ENCODE measurements around the gene PDZD8.
"Not testable (repeated sequence)": the region's sequence is repeated elsewhere in the genome, so short reads cannot be mapped to it uniquely, and the experiment has no call there.

PDZD8 gene

DNA sequence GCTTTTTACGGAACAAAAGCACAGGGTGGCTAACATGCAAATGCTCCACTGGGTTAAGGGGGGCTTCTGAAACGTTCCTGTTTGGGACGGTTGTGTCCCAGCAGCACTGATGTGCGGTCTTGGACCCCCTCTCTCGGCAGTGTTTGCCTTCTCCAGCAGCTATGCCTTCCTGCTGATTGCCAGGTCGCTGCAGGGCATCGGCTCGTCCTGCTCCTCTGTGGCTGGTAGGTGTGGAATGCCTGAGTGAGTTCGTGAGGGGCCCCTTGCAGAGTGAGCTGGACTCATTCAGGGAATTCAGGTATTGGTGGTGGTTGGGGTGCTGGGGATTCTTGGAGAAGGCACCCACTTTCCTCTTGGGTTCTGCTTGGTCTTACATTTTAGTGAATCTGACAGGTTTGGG is 121.3 kb downstream of the PDZD8 start:
- DNase-seq, result no peak

DNA sequence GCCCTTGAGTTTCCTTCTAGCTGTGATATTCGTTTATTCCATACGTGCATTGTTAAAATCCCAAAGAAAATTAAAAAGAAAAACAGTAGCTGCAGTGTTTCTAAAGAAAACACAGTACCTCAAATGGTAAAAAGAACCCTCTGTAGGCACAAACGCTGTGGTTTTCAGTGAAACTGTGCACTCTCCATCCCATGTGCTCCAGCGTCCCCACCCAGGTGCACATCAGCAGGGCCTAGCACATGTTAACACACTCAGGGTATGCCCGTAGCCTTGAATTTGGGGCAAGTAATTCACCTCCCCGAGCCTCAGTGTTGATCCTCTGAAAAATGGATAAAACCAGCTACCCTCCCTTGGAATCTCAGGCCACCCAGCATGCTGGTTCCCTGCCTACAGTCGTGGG is 124.8 kb downstream of the PDZD8 start:
- DNase-seq, result no peak

DNA sequence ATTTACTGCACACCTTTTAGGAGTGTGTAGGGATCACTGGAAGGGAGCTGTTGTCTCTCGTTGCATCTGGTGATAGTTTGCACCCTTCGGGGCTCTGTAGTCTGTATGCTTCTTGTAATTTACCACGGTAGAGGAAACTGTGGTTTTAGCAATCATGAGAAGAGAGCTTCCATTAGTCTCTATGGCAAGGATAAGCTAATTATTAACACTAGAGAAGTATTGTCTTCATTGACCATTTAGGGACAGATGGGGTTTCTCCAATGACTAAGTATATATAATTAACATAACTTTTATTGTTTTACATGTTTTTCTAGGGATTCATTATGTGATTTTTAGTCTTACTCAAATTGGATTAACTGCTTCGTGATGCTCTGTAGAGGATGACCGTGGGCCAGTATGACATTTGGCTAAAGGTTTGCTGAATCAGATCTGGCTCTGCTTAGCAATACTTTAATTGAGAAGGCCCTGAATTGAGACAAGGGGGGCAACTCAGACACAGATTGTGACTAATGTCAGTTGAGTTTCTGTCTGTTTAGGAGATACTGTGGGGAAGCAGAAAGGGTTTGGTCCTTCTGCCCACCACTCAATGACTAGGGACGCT is 125.6 kb downstream of the PDZD8 start:
- no peak for DNase-seq

DNA sequence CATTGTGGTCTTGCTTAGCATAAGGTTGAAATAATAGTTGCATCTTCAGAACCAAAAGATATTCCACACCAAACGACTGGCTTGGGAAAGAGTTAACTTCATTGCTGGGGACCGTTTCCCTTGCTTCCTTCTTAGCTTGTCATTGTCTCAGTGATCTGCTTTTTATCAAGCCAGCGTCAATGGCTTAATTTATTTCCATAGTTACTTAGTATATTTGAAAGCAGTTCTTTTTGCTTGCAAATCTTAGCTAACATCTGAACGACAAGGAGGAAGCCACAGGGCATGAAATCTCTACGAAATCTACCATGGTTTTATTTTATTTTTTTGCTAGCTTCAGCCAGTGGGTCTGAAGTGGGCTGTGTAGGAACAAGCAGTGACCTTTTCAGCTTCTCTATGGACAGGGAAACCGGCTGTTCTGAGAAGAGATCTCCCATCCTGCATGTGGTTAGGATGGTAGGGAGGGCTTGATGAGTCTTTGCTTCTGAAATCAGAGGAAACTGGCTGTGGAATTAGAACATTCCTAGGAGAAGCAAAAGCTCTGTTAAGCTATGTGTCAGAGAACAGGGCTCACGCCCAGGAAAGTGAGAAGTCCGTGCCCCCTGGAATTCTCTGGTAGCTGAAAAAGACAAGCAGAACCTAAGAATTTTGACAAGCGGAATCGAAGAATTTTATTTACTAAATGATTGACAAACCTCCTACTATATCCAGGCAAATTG is 126.3 kb downstream of the PDZD8 start:
- no peak for DNase-seq

DNA sequence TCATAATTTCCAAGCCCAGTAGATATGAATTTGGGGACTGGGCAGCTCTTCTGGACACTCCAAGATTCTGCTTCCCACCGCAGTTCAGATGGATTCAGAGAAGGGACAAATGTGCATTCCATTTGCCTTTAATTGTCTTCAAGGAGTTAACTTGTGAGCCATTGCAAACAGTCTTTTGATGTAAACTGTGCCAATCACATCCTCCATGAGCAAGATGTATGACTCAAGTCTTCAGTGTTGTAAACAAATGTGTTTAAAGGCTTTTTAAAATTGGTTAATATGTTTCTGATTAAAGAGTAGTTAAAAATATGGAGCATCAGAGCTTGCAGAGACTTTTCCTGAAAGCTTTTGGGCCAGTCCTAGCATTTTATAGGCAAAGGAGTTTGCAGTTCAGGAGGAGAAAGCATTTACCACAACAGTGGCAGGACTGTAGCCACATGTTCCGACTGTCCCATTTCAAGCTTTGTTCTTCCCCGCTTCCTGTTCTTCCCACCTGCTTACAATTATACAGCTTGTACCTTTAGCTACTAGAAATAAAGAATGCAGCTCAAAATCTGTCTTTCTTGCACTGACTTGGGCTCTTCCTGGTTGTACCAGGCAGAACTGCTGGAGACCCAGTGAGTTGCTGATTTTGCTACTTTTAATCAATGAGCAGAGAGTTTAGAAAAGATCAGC is 128.1 kb downstream of the PDZD8 start:
- DNase-seq, result no peak

DNA sequence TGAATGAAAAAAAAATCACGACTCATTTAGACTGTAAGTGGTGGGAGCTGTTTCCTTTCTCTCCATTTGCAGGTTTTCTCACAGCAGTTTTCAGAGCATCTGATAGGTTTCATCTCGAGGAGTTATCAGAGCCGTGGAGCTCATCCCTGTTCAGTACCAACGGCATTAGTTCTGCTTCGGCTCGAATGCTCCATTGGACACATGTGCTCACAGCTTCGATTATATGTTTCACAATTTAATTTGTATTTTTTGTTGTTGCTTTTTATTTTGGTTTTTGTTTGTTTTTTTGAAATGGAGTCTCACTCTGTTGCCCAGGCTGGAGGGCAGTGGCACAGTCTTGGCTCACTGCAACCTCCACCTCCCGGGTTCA is 132.8 kb downstream of the PDZD8 start:
- DNase-seq, result no peak

DNA sequence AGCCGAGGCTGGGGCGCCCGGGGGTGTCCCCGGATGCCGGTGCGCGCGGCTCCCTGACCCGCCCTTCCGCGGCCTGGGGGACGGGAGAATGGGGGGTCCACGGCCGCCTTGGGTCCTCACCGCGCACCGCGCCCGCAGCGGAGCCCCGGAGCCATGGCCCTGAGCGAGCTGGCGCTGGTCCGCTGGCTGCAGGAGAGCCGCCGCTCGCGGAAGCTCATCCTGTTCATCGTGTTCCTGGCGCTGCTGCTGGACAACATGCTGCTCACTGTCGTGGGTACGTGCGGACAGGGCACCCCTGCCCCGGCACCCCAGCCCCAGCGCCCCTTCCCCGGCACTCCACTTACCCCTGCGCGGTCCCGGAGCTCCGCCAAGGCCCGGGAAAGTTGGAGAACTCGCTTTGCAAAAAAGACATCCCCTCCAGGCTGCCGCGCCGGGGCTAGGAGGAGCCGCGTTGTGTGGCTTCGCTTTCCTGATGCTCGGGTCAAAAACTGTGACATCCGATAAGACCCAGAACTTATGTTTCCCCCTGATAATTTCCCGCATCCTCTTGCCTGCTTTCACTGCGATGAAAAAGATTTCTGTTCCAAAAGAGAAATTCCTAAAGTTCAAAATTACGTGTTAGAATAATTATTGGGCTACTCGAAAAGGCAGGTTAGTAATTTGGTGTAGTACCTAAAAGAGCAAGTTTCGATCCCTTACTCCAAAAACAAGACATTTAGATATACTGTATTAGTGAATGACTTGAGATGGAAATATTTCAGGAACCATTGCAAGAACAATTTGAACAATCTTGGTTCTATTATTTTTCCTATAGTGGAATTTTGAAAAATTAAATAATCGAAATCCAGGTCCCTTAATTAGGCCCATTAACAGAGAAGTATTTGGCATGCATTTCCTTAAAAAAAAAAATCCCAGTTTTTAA is 133.4 kb downstream of the PDZD8 start:
- no peak for DNase-seq

DNA sequence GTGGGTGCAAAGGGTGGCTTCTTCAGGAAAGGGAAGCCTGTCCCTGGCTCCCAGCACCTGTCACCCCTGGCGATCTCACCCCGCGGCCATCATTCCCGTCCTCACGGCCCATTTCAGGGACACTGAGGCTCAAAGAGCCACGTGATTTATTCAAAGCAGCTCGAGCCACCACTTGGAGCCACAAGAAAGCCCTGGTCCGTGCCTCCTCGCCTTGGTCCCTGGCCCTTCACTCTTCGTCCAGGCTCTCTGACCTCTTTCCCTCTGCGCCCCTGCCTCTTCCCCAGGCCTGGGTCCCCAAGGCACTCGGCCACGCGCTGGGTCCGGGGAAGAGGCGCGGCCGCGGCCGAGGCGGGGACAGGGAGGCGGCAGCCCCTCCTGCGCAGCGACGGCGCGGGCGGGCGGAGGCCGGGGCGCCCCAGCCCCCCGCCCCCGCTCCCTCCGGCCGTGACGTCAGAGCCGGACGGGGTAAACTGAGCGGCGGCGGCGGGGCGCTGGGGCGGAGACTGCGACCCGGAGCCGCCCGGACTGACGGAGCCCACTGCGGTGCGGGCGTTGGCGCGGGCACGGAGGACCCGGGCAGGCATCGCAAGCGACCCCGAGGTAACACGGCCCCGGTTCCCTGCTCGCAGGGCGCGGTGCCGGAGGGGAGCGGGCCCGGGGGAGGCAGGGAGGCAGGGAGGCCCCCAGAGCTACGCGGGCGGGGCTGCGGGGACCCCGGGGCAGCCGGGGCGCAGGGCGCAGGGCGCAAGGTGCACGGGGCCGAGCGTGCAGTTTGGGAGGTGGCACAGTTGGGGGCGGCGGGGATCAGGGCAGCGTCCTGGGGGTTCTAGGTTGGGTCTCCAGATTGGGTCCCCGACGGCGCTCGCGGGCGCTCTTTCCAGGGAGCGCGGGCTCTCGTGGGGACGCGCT is 134.4 kb downstream of the PDZD8 start, which contains the start of gene SLC18A2:
TSS of gene SLC18A2 (plus strand) at position 494 of the 909 bp plus-strand sequence. CDS start 580 bp downstream, outside the sequence.
- no peak for DNase-seq

DNA sequence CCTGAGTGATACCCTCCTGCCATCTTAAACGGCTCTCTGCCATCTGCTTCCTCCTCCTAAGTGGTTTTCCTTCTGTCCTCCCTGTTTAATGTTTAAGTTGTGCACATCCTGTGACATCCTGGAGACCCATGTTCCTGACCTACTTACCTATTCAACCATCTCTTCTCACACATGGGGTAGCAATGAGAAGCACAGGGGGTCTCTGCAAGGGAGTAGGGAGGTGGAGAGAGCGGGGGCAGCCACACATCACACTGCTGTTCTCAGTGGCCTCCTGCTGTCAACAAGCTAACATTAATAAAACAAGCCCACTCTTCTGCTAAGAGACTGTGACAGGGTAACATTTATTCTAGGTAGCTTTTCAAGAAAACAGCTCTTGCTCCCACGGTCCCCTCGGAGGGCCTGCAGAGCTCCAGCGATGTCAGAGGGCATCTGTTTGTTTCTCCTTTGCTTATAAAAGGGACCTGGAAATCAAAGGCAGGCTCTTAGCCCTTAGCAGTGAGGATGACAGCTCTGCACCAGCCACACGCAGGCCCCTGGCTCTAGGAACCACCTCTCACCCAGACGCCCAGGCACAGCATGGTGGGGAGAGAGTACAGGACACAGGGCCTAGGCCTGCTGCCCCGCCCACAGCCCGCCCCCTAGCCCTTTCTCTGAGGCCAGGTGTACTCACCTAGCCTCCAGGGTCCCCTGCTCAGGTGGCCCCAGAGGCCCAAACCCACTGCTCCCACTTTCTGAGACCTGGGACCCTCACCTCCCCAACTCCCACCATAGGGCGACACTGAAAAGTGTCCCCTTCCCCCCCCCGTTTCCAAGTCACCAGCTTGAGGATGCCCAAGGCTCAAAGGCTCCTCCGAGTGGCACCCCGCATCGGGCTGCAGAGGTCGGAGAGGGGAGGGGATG is 135.3 kb downstream of the PDZD8 start:
- no peak for DNase-seq

DNA sequence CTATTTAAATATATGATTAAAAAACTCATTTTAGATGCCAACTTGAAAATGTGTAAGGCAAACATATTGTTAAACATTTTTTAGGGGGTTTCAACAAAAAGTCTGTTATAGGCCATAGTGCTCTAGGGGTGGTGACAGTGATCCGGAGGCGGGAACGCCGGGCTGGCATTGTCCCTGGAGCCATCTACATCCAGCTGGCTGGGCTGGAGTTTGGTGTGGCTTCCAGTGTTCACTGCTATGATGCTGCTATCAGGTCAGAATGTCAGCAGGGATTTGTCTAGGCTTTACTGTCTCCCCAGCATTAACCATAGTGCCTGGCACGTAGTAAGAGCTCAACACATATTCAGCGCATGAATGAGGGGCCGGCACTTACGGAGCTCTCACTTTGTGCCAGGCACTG is 136.2 kb downstream of the PDZD8 start:
- DNase-seq, result no peak

DNA sequence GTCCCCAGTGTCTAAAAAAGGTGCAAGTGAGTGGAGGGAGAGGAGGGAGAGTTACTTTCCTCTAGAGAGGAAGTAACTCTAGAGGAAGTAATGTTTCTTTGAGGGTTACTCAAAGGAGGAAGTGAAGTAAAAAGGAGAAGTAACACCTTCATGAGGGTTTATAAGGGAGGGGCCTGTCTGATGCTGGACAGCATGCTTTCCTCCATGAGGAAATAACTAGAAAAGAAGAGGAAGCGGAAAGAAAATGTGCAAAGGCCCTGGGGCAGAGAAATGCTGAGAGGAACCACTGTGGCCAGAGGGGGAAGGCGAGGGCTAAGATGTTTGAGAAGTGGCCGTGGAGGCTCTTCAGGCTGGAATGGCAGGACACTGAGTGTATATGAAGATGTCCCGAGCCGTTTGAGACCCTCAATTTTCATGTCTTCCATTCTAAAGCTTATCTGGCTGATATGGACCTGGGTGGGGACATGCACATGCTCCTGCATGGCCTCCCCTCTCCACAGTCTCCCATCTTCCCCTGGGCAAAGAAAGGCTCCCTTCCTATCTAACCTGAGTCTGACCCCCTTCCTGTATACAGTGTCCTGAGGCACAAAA is 137.7 kb downstream of the PDZD8 start:
- DNase-seq, result no peak

DNA sequence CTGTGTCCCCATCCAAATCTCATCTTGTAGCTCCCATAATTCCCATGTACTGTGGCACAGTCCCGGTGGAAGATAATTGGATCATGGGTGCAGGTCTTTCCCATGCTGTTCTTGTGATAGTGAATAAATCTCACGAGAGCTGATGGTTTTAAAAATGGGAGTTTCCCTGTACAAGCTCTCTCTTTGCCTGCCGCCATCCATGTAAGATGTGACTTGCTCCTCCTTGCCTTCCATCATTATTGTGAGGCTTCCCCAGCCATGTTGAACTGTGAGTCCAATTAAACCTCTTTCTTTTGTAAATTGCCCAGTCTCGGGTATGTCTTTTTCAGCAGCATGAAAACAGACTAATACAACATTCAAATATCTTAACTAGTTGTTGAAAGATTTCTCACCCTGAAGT is 145.1 kb downstream of the PDZD8 start:
- not testable (repeated sequence) for DNase-seq

DNA sequence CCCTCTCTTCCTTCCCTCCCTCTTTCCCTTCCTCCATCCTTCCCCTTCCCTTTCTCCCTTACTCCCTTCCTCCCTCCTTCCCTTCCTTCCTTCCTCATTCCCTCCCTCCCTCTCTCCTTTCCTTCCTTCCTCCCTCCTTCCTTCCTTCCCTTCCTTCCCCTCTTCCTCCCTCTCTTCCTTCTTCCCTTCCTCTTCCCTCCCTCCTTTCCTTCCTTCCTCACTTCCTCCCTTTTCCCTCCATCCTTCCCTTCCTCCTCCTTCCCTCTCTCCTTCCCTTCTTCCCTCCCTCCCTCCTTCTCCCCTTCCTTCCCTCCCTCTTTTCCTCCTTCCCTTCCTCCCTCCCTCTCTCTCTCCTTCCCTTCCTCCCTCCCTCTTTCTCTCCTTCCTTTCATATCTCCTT is 147.0 kb downstream of the PDZD8 start:
- no peak for DNase-seq

All from stimulated activated CD4-positive, alpha-beta T cell treated with anti-CD3 and anti-CD28 coated beads, Interleukin-2, amount 100 ng/mL, for 24 hours (primary cell).